Stimulated activated naive CD4-positive, alpha-beta T cell treated with Interleukin-2 at 50 U/mL for 16 hours (primary cell): Measurements from ENCODE around the gene TBC1D16.

ENCODE experiments used
- DNase-seq: peaks from one replicate; lab custom pipeline; 2025; lab: John Stamatoyannopoulos, UW

TBC1D16 gene

GRCh38 chr17:80025796-80026195, 9.9 kb downstream of the TBC1D16 start:
- no peak for DNase-seq

GRCh38 chr17:80025140-80025539, 10.5 kb downstream of the TBC1D16 start:
- DNase-seq: no peak

- no peak for DNase-seq
Observed at GRCh38 chr17:80024206-80024972, 11.3 kb downstream of the TBC1D16 start.

- DNase-seq: no peak
Observed at GRCh38 chr17:80023481-80024205, 12.0 kb downstream of the TBC1D16 start.

- no peak for DNase-seq
Observed at GRCh38 chr17:80021600-80021999, 14.1 kb downstream of the TBC1D16 start.

- no peak for DNase-seq
Observed at GRCh38 chr17:80018917-80019651, 16.6 kb downstream of the TBC1D16 start.

- no peak for DNase-seq
Observed at GRCh38 chr17:80017226-80018010, 18.3 kb downstream of the TBC1D16 start.

GRCh38 chr17:80012765-80013741, 22.6 kb downstream of the TBC1D16 start:
- DNase-seq: no peak

GRCh38 chr17:80011989-80012555, 23.6 kb downstream of the TBC1D16 start:
- DNase-seq: no peak

- DNase-seq: no peak
Observed at GRCh38 chr17:80010283-80010858, 25.3 kb downstream of the TBC1D16 start.

GRCh38 chr17:80009391-80010282, 26.0 kb downstream of the TBC1D16 start:
- DNase-seq: no peak

- no peak for DNase-seq
Observed at GRCh38 chr17:80008848-80009247, 26.8 kb downstream of the TBC1D16 start.

GRCh38 chr17:80008383-80008840, 27.3 kb downstream of the TBC1D16 start:
- peak; percentile 63 for DNase-seq

GRCh38 chr17:80007939-80008338, 27.7 kb downstream of the TBC1D16 start:
- DNase-seq: no peak

- DNase-seq: no peak
Observed at GRCh38 chr17:80006811-80007752, 28.6 kb downstream of the TBC1D16 start.

GRCh38 chr17:80006339-80006720, 29.3 kb downstream of the TBC1D16 start:
- no peak for DNase-seq
